ENCODE measurements around the gene BRD4.
"Not testable (repeated sequence)": the region's sequence is repeated elsewhere in the genome, so short reads cannot be mapped to it uniquely, and the experiment has no call there.

BRD4 gene

GRCh38 chr19:15360015-15360414 is 27.7 kb upstream of the BRD4 start:
- not testable (repeated sequence) for DNase-seq (ENCODE audit: low spot score)

GRCh38 chr19:15358918-15359317 is 26.6 kb upstream of the BRD4 start:
- DNase-seq (ENCODE audit: low spot score), result no peak

GRCh38 chr19:15357906-15358305 is 25.6 kb upstream of the BRD4 start:
- DNase-seq (ENCODE audit: low spot score), result no peak

GRCh38 chr19:15354566-15355296 is 22.4 kb upstream of the BRD4 start:
- DNase-seq (ENCODE audit: low spot score), result no peak

GRCh38 chr19:15353908-15354307 is 21.6 kb upstream of the BRD4 start:
- no peak for DNase-seq (ENCODE audit: low spot score)

GRCh38 chr19:15352535-15352934 is 20.2 kb upstream of the BRD4 start:
- DNase-seq (ENCODE audit: low spot score), result not testable (repeated sequence)

GRCh38 chr19:15341328-15341727 is 9.0 kb upstream of the BRD4 start:
- DNase-seq (ENCODE audit: low spot score), result not testable (repeated sequence)

- no peak for DNase-seq (ENCODE audit: low spot score)
Measured at GRCh38 chr19:15340086-15340485, 7.7 kb upstream of the BRD4 start.

- no peak for DNase-seq (ENCODE audit: low spot score)
Measured at GRCh38 chr19:15337202-15337601, 4.9 kb upstream of the BRD4 start.

GRCh38 chr19:15335992-15336391 is 3.7 kb upstream of the BRD4 start:
- DNase-seq (ENCODE audit: low spot score), result not testable (repeated sequence)

GRCh38 chr19:15331419-15332310 is 674 bp downstream of the BRD4 start:
- peak; percentile 39 for DNase-seq (ENCODE audit: low spot score)

- no peak for DNase-seq (ENCODE audit: low spot score)
Measured at GRCh38 chr19:15330801-15331418, 1.4 kb downstream of the BRD4 start.

GRCh38 chr19:15328312-15328711 is 4.0 kb downstream of the BRD4 start:
- DNase-seq (ENCODE audit: low spot score), result no peak

- DNase-seq (ENCODE audit: low spot score), result no peak
Measured at GRCh38 chr19:15324791-15325519, 7.4 kb downstream of the BRD4 start.

GRCh38 chr19:15323496-15324235 is 8.7 kb downstream of the BRD4 start:
- DNase-seq (ENCODE audit: low spot score), result no peak

GRCh38 chr19:15321739-15322138 is 10.6 kb downstream of the BRD4 start:
- DNase-seq (ENCODE audit: low spot score), result no peak

GRCh38 chr19:15320116-15320515 is 12.2 kb downstream of the BRD4 start:
- DNase-seq (ENCODE audit: low spot score), result no peak

- DNase-seq (ENCODE audit: low spot score), result no peak
Measured at GRCh38 chr19:15318241-15318691, 14.1 kb downstream of the BRD4 start.

GRCh38 chr19:15317392-15318071 is 14.8 kb downstream of the BRD4 start:
- DNase-seq (ENCODE audit: low spot score), result no peak

GRCh38 chr19:15316498-15316897 is 15.8 kb downstream of the BRD4 start:
- no peak for DNase-seq (ENCODE audit: low spot score)

- no peak for DNase-seq (ENCODE audit: low spot score)
Measured at GRCh38 chr19:15315101-15315500, 17.2 kb downstream of the BRD4 start.
